HepG2 (cell line): ENCODE data around the gene ITGB3. TPM values are rescaled to one million over a fixed set of nuclear protein-coding genes. Genes with fewer than 3 reads are reported as not detected.

Experiments
- CREM ChIP-seq, 2 experiments: sonication (generic) in 1 of 2; formaldehyde crosslinking in 1 of 2; IDR thresholded peaks; 2 replicates each; pipeline versions ENCODE4 v1.4.0 to v1.6.1; 2016 to 2020; ENCODE audit warnings: antibody characterized with exemption in 1 of 2, mild to moderate bottlenecking in 1 of 2, missing genetic modification reagents in 1 of 2
- FOXK2 ChIP-seq: fragments of 450-650 bp; IDR thresholded peaks from 2 replicates; pipeline ENCODE4 v1.6.1; 2016
- HNRNPL ChIP-seq: fragments of 200-400 bp; formaldehyde crosslinking; IDR thresholded peaks from 2 replicates; pipeline ENCODE4 v1.6.1; 2017; ENCODE audit warnings: mild to moderate bottlenecking, low read depth, low read length
- NFIC ChIP-seq: IDR thresholded peaks from 2 replicates; pipeline ENCODE4 v1.6.1; 2012; ENCODE audit warnings: mild to moderate bottlenecking, low read length, inconsistent platforms
- STAT5B ChIP-seq: sonication (generic); formaldehyde crosslinking; IDR thresholded peaks from 2 replicates; pipeline ENCODE4 v1.4.0; 2020; ENCODE audit warnings: missing genetic modification reagents
- TRIM24 ChIP-seq: sonication (generic); formaldehyde crosslinking; IDR thresholded peaks from 2 replicates; pipeline ENCODE4 v1.8.0; 2022; ENCODE audit warnings: mild to moderate bottlenecking, missing genetic modification reagents
- YEATS2 ChIP-seq: sonication (generic); formaldehyde crosslinking; IDR thresholded peaks from 2 replicates; pipeline ENCODE4 v1.4.0; 2020; ENCODE audit warnings: missing genetic modification reagents, borderline replicate concordance
- ZBTB8A ChIP-seq: sonication (generic); formaldehyde crosslinking; IDR thresholded peaks from 2 replicates; pipeline ENCODE4 v1.4.0; 2020; ENCODE audit warnings: mild to moderate bottlenecking, low read depth, missing genetic modification reagents, borderline replicate concordance
- ZFP82 ChIP-seq: sonication (generic); formaldehyde crosslinking; IDR thresholded peaks from 2 replicates; pipeline ENCODE4 v1.5.1; 2020; ENCODE audit warnings: mild to moderate bottlenecking, missing genetic modification reagents, borderline replicate concordance
- ZNF230 ChIP-seq: sonication (generic); formaldehyde crosslinking; IDR thresholded peaks from 2 replicates; pipeline ENCODE4 v1.4.0; 2020; ENCODE audit warnings: mild to moderate bottlenecking, missing genetic modification reagents
- ZNF383 ChIP-seq: sonication (generic); formaldehyde crosslinking; IDR thresholded peaks from 2 replicates; pipeline ENCODE4 v1.4.0; 2020; ENCODE audit warnings: missing genetic modification reagents, mild to moderate bottlenecking, borderline replicate concordance
- ZNF850 ChIP-seq: sonication (generic); formaldehyde crosslinking; conservative IDR thresholded peaks from 2 replicates; pipeline ENCODE4 v1.9.0; 2021; ENCODE audit warnings: mild to moderate bottlenecking, missing genetic modification reagents
- polyA plus RNA-seq, 8 experiments: library from polyadenylated mRNA; depleted of rRNA in 3 of 8; stranded (reverse) in 7 of 8; unstranded in 1 of 8; fragments of >200 nt; fragmentation: Illumina TruSeq in 4 of 8; extraction: Trizol in 4 of 8; gene quantifications; 2 replicates each; pipeline versions ENCODE4 v1.2.1 to v1.2.3, GENCODE V29; 2011 to 2016; ENCODE audit warnings: low read depth in 4 of 8, missing spikeins in 1 of 8, mixed read lengths in 1 of 8; ENCODE audit not compliant: insufficient read depth in 1 of 8
- total RNA-seq, 5 experiments: library from RNA; depleted of rRNA; stranded (reverse); fragments of >200 nt; fragmentation: Illumina TruSeq; extraction: Trizol; gene quantifications; 2 replicates each; pipeline ENCODE4 v1.2.3, GENCODE V29; 2016; ENCODE audit warnings: low read depth in 1 of 5
- TF ChIP-seq, protein P1 (sequence below): sonication (generic); formaldehyde crosslinking; IDR thresholded peaks from 2 replicates; pipeline ENCODE4 v1.5.1; 2020; ENCODE audit warnings: mild to moderate bottlenecking, missing genetic modification reagents
- TF ChIP-seq, protein P2 (sequence below): sonication (generic); formaldehyde crosslinking; IDR thresholded peaks from 2 replicates; pipeline ENCODE4 v1.4.0; 2020; ENCODE audit warnings: mild to moderate bottlenecking, missing genetic modification reagents
- TF ChIP-seq, protein P3 (sequence below): sonication (generic); formaldehyde crosslinking; IDR thresholded peaks from 2 replicates; pipeline ENCODE4 v1.4.0; 2020; ENCODE audit warnings: missing genetic modification reagents
- TF ChIP-seq, protein P4 (sequence below): sonication (generic); formaldehyde crosslinking; IDR thresholded peaks from 2 replicates; pipeline ENCODE4 v1.8.0; 2022; ENCODE audit warnings: missing genetic modification reagents, mild to moderate bottlenecking, moderate library complexity, borderline replicate concordance

Gene ITGB3
- total and polyA plus RNA-seq, 2 of the 13 experiments (the other 11 are each of a cell fraction or from before 2014, with no cell fraction given): 0.09 to 0.31 TPM

GRCh38 chr17:47291242-47291873 lies 37.7 kb downstream of the ITGB3 start (continued):
- TF ChIP-seq, protein P1, sequence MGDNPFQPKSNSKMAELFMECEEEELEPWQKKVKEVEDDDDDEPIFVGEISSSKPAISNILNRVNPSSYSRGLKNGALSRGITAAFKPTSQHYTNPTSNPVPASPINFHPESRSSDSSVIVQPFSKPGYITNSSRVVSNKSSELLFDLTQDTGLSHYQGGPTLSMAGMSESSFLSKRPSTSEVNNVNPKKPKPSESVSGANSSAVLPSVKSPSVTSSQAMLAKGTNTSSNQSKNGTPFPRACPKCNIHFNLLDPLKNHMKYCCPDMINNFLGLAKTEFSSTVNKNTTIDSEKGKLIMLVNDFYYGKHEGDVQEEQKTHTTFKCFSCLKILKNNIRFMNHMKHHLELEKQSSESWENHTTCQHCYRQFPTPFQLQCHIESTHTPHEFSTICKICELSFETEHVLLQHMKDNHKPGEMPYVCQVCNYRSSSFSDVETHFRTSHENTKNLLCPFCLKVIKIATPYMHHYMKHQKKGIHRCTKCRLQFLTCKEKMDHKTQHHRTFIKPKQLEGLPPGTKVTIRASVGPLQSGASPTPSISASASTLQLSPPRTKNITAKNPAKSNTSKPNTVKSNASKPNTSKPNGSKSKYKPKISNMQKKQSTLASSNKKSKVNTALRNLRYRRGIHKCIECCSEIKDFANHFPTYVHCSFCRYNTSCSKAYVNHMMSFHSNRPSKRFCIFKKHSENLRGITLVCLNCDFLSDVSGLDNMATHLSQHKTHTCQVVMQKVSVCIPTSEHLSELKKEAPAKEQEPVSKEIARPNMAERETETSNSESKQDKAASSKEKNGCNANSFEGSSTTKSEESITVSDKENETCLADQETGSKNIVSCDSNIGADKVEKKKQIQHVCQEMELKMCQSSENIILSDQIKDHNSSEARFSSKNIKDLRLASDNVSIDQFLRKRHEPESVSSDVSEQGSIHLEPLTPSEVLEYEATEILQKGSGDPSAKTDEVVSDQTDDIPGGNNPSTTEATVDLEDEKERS (CRISPR knock-in tag): no peak
- TF ChIP-seq, protein P2, sequence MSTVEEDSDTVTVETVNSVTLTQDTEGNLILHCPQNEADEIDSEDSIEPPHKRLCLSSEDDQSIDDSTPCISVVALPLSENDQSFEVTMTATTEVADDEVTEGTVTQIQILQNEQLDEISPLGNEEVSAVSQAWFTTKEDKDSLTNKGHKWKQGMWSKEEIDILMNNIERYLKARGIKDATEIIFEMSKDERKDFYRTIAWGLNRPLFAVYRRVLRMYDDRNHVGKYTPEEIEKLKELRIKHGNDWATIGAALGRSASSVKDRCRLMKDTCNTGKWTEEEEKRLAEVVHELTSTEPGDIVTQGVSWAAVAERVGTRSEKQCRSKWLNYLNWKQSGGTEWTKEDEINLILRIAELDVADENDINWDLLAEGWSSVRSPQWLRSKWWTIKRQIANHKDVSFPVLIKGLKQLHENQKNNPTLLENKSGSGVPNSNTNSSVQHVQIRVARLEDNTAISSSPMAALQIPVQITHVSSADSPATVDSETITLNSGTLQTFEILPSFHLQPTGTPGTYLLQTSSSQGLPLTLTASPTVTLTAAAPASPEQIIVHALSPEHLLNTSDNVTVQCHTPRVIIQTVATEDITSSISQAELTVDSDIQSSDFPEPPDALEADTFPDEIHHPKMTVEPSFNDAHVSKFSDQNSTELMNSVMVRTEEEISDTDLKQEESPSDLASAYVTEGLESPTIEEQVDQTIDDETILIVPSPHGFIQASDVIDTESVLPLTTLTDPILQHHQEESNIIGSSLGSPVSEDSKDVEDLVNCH (CRISPR knock-in tag): no peak
- TF ChIP-seq NFIC (peak; percentile 73; the same call in 1 of the 2 replicates), HNRNPL (no peak), ZNF850 (CRISPR knock-in tag) (no peak), CREM (IDR thresholded peaks at IDR 0.05) (peak; percentile 58), CREM (CRISPR knock-in tag; IDR thresholded peaks at IDR 0.05) (no peak), YEATS2 (no peak), ZFP82 (CRISPR knock-in tag) (no peak), FOXK2 (no peak), TRIM24 (CRISPR knock-in tag) (no peak), ZBTB8A (CRISPR knock-in tag) (no peak), ZNF230 (CRISPR knock-in tag) (no peak), ZNF383 (CRISPR knock-in tag) (no peak), STAT5B (CRISPR knock-in tag) (no peak)
- TF ChIP-seq, protein P3, sequence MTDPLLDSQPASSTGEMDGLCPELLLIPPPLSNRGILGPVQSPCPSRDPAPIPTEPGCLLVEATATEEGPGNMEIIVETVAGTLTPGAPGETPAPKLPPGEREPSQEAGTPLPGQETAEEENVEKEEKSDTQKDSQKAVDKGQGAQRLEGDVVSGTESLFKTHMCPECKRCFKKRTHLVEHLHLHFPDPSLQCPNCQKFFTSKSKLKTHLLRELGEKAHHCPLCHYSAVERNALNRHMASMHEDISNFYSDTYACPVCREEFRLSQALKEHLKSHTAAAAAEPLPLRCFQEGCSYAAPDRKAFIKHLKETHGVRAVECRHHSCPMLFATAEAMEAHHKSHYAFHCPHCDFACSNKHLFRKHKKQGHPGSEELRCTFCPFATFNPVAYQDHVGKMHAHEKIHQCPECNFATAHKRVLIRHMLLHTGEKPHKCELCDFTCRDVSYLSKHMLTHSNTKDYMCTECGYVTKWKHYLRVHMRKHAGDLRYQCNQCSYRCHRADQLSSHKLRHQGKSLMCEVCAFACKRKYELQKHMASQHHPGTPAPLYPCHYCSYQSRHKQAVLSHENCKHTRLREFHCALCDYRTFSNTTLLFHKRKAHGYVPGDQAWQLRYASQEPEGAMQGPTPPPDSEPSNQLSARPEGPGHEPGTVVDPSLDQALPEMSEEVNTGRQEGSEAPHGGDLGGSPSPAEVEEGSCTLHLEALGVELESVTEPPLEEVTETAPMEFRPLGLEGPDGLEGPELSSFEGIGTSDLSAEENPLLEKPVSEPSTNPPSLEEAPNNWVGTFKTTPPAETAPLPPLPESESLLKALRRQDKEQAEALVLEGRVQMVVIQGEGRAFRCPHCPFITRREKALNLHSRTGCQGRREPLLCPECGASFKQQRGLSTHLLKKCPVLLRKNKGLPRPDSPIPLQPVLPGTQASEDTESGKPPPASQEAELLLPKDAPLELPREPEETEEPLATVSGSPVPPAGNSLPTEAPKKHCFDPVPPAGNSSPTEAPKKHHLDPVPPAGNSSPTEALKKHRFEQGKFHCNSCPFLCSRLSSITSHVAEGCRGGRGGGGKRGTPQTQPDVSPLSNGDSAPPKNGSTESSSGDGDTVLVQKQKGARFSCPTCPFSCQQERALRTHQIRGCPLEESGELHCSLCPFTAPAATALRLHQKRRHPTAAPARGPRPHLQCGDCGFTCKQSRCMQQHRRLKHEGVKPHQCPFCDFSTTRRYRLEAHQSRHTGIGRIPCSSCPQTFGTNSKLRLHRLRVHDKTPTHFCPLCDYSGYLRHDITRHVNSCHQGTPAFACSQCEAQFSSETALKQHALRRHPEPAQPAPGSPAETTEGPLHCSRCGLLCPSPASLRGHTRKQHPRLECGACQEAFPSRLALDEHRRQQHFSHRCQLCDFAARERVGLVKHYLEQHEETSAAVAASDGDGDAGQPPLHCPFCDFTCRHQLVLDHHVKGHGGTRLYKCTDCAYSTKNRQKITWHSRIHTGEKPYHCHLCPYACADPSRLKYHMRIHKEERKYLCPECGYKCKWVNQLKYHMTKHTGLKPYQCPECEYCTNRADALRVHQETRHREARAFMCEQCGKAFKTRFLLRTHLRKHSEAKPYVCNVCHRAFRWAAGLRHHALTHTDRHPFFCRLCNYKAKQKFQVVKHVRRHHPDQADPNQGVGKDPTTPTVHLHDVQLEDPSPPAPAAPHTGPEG (CRISPR knock-in tag): no peak
- TF ChIP-seq, protein P4, sequence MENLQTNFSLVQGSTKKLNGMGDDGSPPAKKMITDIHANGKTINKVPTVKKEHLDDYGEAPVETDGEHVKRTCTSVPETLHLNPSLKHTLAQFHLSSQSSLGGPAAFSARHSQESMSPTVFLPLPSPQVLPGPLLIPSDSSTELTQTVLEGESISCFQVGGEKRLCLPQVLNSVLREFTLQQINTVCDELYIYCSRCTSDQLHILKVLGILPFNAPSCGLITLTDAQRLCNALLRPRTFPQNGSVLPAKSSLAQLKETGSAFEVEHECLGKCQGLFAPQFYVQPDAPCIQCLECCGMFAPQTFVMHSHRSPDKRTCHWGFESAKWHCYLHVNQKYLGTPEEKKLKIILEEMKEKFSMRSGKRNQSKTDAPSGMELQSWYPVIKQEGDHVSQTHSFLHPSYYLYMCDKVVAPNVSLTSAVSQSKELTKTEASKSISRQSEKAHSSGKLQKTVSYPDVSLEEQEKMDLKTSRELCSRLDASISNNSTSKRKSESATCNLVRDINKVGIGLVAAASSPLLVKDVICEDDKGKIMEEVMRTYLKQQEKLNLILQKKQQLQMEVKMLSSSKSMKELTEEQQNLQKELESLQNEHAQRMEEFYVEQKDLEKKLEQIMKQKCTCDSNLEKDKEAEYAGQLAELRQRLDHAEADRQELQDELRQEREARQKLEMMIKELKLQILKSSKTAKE: peak; percentile 60; the same call in 1 of the 2 replicates
